ENCODE results near the gene ACAP1. TPM values are rescaled to one million over a fixed set of nuclear protein-coding genes. Genes with fewer than 3 reads are reported as not detected.

ACAP1 gene
- polyA plus RNA-seq, 6 donors from 2014 or later: 117 to 177 (median 155) TPM

DNA sequence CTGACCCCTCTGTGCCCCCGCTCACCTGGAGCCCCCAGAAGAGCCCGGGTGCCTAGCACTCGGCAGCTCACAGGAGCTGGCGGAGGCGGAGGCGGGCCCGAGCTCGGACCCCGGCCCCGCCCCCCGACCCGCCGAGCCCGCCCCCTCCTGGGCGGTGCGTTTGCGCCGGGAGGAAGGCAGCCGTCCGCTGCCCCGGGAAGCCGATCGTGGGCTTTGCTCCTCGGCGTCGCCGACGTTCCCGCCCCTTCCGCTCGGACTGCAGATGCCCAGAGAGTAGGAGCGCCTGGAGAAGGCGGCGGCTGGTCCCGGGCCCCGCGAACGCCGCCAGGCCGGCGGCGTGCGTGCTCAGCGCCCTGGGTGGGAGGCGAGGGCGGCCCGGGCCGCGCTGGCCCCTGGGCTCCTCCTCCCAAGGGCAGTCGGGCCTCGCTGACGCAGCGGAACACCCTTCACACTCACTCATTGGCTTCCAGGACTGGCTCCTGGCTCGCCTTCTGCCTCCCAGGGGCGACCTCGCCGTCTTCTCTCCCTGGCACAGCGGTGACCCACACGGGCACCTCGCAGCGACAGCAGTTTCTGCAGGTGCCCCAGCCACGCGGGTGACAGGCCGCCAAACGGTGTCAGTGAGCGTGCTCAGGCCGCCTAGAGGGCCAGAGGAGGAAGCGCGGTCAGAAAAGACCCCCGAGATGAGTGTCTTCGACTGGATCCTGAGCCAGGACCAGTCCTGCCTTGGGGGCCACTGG lies 58.3 kb downstream of the ACAP1 start, which contains the start of gene PLSCR3:
TSS of gene PLSCR3 (minus strand) at position 74 of the 740 bp plus-strand sequence. CDS start 415 bp downstream, outside the sequence.
- Mint-ChIP-seq H3K27me3 (no peaks in the 10 kb centered on the region), H3K36me3 (no peaks in the 10 kb centered on the region), H3K4me1 (peaks cover 30 to 34% (median 31%) of the 10 kb centered on the region in 3 donors), H3K4me3 (peak within 1 kb of the TSS; percentile 86 to 98 (median 94)), H3K9me3 (no peaks in the 10 kb centered on the region), H3K27ac (peak within 1 kb of the TSS; percentile 72 to 94 (median 91))
- peak; percentile 84 for DNase-seq
- peak; percentile 87 to 88 for ATAC-seq (ENCODE audit: low read depth in 2 of 2)

DNA sequence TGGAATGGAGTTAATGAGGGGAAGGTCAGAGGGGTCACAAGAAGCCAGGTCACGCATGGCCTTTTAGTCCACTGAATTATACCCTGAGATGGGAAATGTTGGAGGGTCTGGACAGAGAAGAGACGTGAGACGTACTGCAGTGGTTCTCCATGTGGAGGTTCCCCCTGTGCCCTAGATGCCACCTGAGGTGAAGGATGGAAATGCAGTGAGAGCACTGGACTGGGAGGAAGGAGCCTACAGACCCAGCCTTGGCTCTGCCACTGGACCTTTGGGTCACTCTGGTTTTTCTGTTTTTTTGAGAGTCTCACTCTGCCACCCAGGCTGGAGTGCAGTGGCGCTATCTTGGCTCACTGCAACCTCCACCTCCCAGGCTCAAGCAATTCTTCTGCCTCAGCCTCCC lies 59.8 kb downstream of the ACAP1 start:
- Mint-ChIP-seq H3K4me1 (peaks cover 26 to 31% (median 27%) of the 10 kb centered on the region in 3 donors), H3K9me3 (no peaks in the 10 kb centered on the region), H3K27ac (peak overlapping the region in 1 of 6 donors; percentile 40), H3K27me3 (no peaks in the 10 kb centered on the region), H3K36me3 (no peaks in the 10 kb centered on the region), H3K4me3 (peak overlapping the region in 4 of 8 donors; percentile 4 to 63 (median 26))
- DNase-seq (no peak), ATAC-seq (ENCODE audit: low read depth in 2 of 2) (no peak)

DNA sequence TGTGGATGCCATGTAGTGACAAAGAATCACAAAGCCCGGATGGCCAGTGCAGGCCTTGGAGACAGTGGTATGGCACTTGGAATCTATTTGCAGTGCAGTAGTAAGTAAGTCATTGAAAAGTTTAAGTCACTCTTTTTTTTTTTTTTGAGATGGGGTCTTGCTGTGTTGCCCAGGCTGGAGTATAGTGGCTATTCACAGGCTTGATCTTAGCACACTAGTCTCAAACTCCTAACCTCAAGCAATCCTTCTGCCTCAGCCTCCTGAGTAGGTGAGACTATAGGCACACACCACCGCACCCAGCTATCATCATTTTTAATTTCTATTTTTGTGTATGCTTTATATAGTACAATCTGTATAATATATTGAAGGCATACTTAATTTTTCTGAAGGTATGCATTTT lies 62.3 kb downstream of the ACAP1 start:
- no peak for ATAC-seq (ENCODE audit: low read depth in 2 of 2)
- no peaks in the 10 kb centered on the region for H3K9me3 Mint-ChIP-seq
- no peaks in the 10 kb centered on the region for H3K27me3 Mint-ChIP-seq
- DNase-seq: no peak
- peaks cover 22 to 30% (median 25%) of the 10 kb centered on the region in 3 donors for H3K4me1 Mint-ChIP-seq
- no peak overlapping the region for H3K27ac Mint-ChIP-seq
- H3K4me3 Mint-ChIP-seq: peak overlapping the region in 1 of 8 donors; percentile 78
- H3K36me3 Mint-ChIP-seq: no peaks in the 10 kb centered on the region

Other genes starting within 250 kb of the ACAP1 start
- gene ASGR2, start 221.7 kb upstream of the ACAP1 start, polyA plus RNA-seq (ENCODE audit: low read depth in 6 of 6): not detected
- gene ASGR1, start 157.2 kb upstream of the ACAP1 start, polyA plus RNA-seq (ENCODE audit: low read depth in 6 of 6): under 1 TPM in 1 of 6 donors, not detected in 5; 0.19 TPM
- under 1 TPM in 5 of 6 donors, not detected in 1; 0.06 to 0.29 (median 0.22) TPM for gene DLG4, start 116.7 kb upstream of the ACAP1 start, polyA plus RNA-seq (ENCODE audit: low read depth in 6 of 6)
- 100 to 1,000 TPM in 1 of 6 donors, 10 to 100 TPM in 5; 63.9 to 102 (median 75.0) TPM for gene ACADVL, start 116.6 kb upstream of the ACAP1 start, polyA plus RNA-seq (ENCODE audit: low read depth in 6 of 6)
- 10 to 100 TPM; 23.4 to 33.1 (median 25.5) TPM for gene DVL2, start 102.0 kb upstream of the ACAP1 start, polyA plus RNA-seq (ENCODE audit: low read depth in 6 of 6)
- gene PHF23, start 97.1 kb upstream of the ACAP1 start, polyA plus RNA-seq (ENCODE audit: low read depth in 6 of 6): 10 to 100 TPM; 11.9 to 24.2 (median 20.5) TPM
- gene GABARAP, start 94.1 kb upstream of the ACAP1 start, polyA plus RNA-seq (ENCODE audit: low read depth in 6 of 6): 1,000 to 10,000 TPM in 4 of 6 donors, 100 to 1,000 TPM in 2; 833 to 1,381 (median 1,181) TPM
- gene CTDNEP1, start 84.8 kb upstream of the ACAP1 start, polyA plus RNA-seq (ENCODE audit: low read depth in 6 of 6): 10 to 100 TPM; 44.6 to 90.2 (median 53.0) TPM
- gene ELP5, start 84.3 kb upstream of the ACAP1 start, polyA plus RNA-seq (ENCODE audit: low read depth in 6 of 6): 10 to 100 TPM; 54.2 to 94.8 (median 80.6) TPM
- gene CLDN7, start 74.1 kb upstream of the ACAP1 start, polyA plus RNA-seq (ENCODE audit: low read depth in 6 of 6): 1 to 10 TPM in 5 of 6 donors, not detected in 1; 2.9 to 6.9 (median 4.8) TPM
- gene SLC2A4, start 54.8 kb upstream of the ACAP1 start, polyA plus RNA-seq (ENCODE audit: low read depth in 6 of 6): not detected
- gene YBX2, start 41.9 kb upstream of the ACAP1 start, polyA plus RNA-seq (ENCODE audit: low read depth in 6 of 6): not detected
- 100 to 1,000 TPM; 195 to 802 (median 516) TPM for gene EIF5A, start 28.9 kb upstream of the ACAP1 start, polyA plus RNA-seq (ENCODE audit: low read depth in 6 of 6)
- gene GPS2, start 21.2 kb upstream of the ACAP1 start, polyA plus RNA-seq (ENCODE audit: low read depth in 6 of 6): 100 to 1,000 TPM; 103 to 131 (median 107) TPM
- gene NEURL4, start 7.2 kb upstream of the ACAP1 start, polyA plus RNA-seq (ENCODE audit: low read depth in 6 of 6): 1 to 10 TPM in 5 of 6 donors, not detected in 1; 1.2 to 2.7 (median 1.9) TPM
- gene KCTD11, start 15.6 kb downstream of the ACAP1 start, polyA plus RNA-seq (ENCODE audit: low read depth in 6 of 6): 10 to 100 TPM in 2 of 6 donors, 1 to 10 TPM in 4; 3.3 to 13.2 (median 8.3) TPM
- gene TMEM95, start 18.6 kb downstream of the ACAP1 start, polyA plus RNA-seq (ENCODE audit: low read depth in 6 of 6): not detected
- gene TNK1, start 44.6 kb downstream of the ACAP1 start, polyA plus RNA-seq (ENCODE audit: low read depth in 6 of 6): 1 to 10 TPM; 1.2 to 4.2 (median 2.5) TPM
- 10 to 100 TPM; 43.1 to 73.4 (median 59.1) TPM for gene PLSCR3, start 58.0 kb downstream of the ACAP1 start, polyA plus RNA-seq (ENCODE audit: low read depth in 6 of 6)
- 10 to 100 TPM; 73.4 to 90.2 (median 81.3) TPM for gene TMEM256, start 67.6 kb downstream of the ACAP1 start, polyA plus RNA-seq (ENCODE audit: low read depth in 6 of 6)
- gene NLGN2, start 71.3 kb downstream of the ACAP1 start, polyA plus RNA-seq (ENCODE audit: low read depth in 6 of 6): not detected
- not detected for gene SPEM1, start 83.8 kb downstream of the ACAP1 start, polyA plus RNA-seq (ENCODE audit: low read depth in 6 of 6)
- gene SPEM2, start 89.1 kb downstream of the ACAP1 start, polyA plus RNA-seq (ENCODE audit: low read depth in 6 of 6): not detected
- gene SPEM3, start 92.3 kb downstream of the ACAP1 start, polyA plus RNA-seq (ENCODE audit: low read depth in 6 of 6): not detected
- 10 to 100 TPM in 5 of 6 donors, 1 to 10 TPM in 1; 9.6 to 19.8 (median 13.5) TPM for gene TMEM102, start 98.9 kb downstream of the ACAP1 start, polyA plus RNA-seq (ENCODE audit: low read depth in 6 of 6)
- under 1 TPM in 1 of 6 donors, not detected in 5; 0.16 TPM for gene FGF11, start 103.0 kb downstream of the ACAP1 start, polyA plus RNA-seq (ENCODE audit: low read depth in 6 of 6)
- 10 to 100 TPM; 12.6 to 21.6 (median 15.6) TPM for gene CHRNB1, start 108.5 kb downstream of the ACAP1 start, polyA plus RNA-seq (ENCODE audit: low read depth in 6 of 6)
- gene ZBTB4, start 143.1 kb downstream of the ACAP1 start, polyA plus RNA-seq (ENCODE audit: low read depth in 6 of 6): 10 to 100 TPM in 4 of 6 donors, 1 to 10 TPM in 2; 5.3 to 19.2 (median 10.5) TPM
- gene SLC35G6, start 144.9 kb downstream of the ACAP1 start, polyA plus RNA-seq (ENCODE audit: low read depth in 6 of 6): under 1 TPM in 2 of 6 donors, not detected in 4; 0.14 to 0.39 TPM
- 10 to 100 TPM; 13.6 to 88.9 (median 47.1) TPM for gene POLR2A, start 147.8 kb downstream of the ACAP1 start, polyA plus RNA-seq (ENCODE audit: low read depth in 6 of 6)
- gene TNFSF12, start 212.5 kb downstream of the ACAP1 start, polyA plus RNA-seq (ENCODE audit: low read depth in 6 of 6): 10 to 100 TPM; 21.6 to 33.3 (median 28.0) TPM
- gene TNFSF13, start 222.2 kb downstream of the ACAP1 start, polyA plus RNA-seq (ENCODE audit: low read depth in 6 of 6): 10 to 100 TPM; 32.2 to 43.1 (median 38.5) TPM
- 10 to 100 TPM; 16.0 to 21.9 (median 18.2) TPM for gene SENP3, start 225.4 kb downstream of the ACAP1 start, polyA plus RNA-seq (ENCODE audit: low read depth in 6 of 6)
- 1 to 10 TPM; 3.3 to 7.4 (median 6.8) TPM for gene CD68, start 243.1 kb downstream of the ACAP1 start, polyA plus RNA-seq (ENCODE audit: low read depth in 6 of 6)
- 10 to 100 TPM; 27.8 to 59.7 (median 43.1) TPM for gene MPDU1, start 247.3 kb downstream of the ACAP1 start, polyA plus RNA-seq (ENCODE audit: low read depth in 6 of 6)